Progenitor cell of endocrine pancreas (in vitro differentiated cells): ENCODE data around the gene APP. TPM values are rescaled to one million over a fixed set of nuclear protein-coding genes. Genes with fewer than 3 reads are reported as not detected.

ENCODE experiments used
- DNase-seq: peaks from one replicate; pipeline ENCODE4 v3.0.0; 2021; ENCODE audit warnings: low spot score; ENCODE audit not compliant: unreplicated experiment
- H3K27ac Mint-ChIP-seq: 2 replicates; pipeline ENCODE4 v1.8.0; 2021; ENCODE audit warnings: mild to moderate bottlenecking, moderate library complexity, mixed read lengths
- H3K27me3 Mint-ChIP-seq: 2 replicates; pipeline ENCODE4 v1.8.0; 2021; ENCODE audit warnings: mixed read lengths
- H3K36me3 Mint-ChIP-seq: 2 replicates; pipeline ENCODE4 v1.8.0; 2022; ENCODE audit warnings: mixed read lengths; ENCODE audit not compliant: insufficient read depth
- H3K4me1 Mint-ChIP-seq: 2 replicates; pipeline ENCODE4 v1.8.0; 2021; ENCODE audit warnings: low read depth, mixed read lengths
- H3K4me3 Mint-ChIP-seq: 2 replicates; pipeline ENCODE4 v1.8.0; 2021; ENCODE audit warnings: low read depth, mild to moderate bottlenecking, moderate library complexity, mixed read lengths
- H3K9me3 Mint-ChIP-seq: 2 replicates; pipeline ENCODE4 v1.8.0; 2021; ENCODE audit warnings: low read depth, mixed read lengths
- total RNA-seq: library from RNA; stranded (reverse); gene quantifications from 2 replicates; pipeline ENCODE4 v1.2.1, GENCODE V29; 2021
- TF ChIP-seq, protein P1 (sequence below): fragments of 200-600 bp; sonication (generic); IDR thresholded peaks from one replicate; pipeline ENCODE4 v1.5.0; 2021; ENCODE audit warnings: antibody characterized with exemption, mild to moderate bottlenecking; ENCODE audit not compliant: unreplicated experiment

Gene APP
- total RNA-seq, 1 donor from 2014 or later, result 631 TPM

DNA sequence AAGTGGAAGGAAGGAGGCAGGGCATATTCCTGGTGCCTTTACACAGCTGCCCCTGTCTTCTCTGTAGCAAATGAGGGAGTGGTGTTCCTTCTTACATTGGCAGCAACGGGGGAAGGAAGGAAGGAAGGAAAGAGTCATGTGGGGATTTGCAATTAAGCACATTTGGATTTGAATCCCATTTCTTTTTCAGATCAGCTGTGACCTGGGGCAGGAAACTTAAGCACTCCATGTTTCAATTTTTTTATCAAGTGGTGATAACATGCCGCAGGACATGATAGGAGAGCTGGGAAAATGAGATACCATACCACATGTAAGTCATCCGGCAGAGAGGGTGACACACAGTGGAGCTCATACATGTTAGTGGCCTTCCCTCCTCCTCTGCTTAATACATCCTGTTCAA is 186.8 kb downstream of the APP start:
- Mint-ChIP-seq H3K4me3 (no peak overlapping the region), H3K9me3 (no peaks in the 10 kb centered on the region), H3K27ac (peak overlapping the region; percentile 87), H3K36me3 (peaks cover 35% of the 10 kb centered on the region), H3K4me1 (peaks cover 8% of the 10 kb centered on the region), H3K27me3 (no peaks in the 10 kb centered on the region)
- no peak for DNase-seq
- TF ChIP-seq, protein P1, sequence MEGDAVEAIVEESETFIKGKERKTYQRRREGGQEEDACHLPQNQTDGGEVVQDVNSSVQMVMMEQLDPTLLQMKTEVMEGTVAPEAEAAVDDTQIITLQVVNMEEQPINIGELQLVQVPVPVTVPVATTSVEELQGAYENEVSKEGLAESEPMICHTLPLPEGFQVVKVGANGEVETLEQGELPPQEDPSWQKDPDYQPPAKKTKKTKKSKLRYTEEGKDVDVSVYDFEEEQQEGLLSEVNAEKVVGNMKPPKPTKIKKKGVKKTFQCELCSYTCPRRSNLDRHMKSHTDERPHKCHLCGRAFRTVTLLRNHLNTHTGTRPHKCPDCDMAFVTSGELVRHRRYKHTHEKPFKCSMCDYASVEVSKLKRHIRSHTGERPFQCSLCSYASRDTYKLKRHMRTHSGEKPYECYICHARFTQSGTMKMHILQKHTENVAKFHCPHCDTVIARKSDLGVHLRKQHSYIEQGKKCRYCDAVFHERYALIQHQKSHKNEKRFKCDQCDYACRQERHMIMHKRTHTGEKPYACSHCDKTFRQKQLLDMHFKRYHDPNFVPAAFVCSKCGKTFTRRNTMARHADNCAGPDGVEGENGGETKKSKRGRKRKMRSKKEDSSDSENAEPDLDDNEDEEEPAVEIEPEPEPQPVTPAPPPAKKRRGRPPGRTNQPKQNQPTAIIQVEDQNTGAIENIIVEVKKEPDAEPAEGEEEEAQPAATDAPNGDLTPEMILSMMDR, result no peak

DNA sequence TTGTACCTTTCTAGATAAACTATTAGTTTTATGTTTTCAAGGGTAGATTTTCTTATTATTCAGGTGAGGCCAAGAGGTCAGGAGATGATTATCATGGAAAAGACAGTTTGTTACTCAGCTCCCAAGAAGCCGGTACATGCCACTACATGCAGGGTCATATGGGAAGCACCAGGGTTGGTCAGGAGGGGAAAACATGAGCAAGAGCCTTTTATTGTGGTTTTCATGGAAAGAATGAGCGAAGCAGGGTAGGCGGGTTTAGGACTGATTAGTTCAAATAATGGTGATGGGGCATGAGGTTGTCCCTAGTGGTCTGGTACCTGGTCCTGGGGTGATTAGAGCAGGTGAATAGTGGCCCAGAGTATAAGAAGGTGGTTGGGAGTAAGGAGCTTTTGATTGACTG is 189.9 kb downstream of the APP start:
- Mint-ChIP-seq H3K4me1 (peaks cover 10% of the 10 kb centered on the region), H3K4me3 (no peak overlapping the region), H3K27me3 (no peaks in the 10 kb centered on the region), H3K36me3 (peaks cover 36% of the 10 kb centered on the region), H3K9me3 (no peaks in the 10 kb centered on the region), H3K27ac (no peak overlapping the region)
- TF ChIP-seq, protein P1, result no peak
- DNase-seq, result no peak

DNA sequence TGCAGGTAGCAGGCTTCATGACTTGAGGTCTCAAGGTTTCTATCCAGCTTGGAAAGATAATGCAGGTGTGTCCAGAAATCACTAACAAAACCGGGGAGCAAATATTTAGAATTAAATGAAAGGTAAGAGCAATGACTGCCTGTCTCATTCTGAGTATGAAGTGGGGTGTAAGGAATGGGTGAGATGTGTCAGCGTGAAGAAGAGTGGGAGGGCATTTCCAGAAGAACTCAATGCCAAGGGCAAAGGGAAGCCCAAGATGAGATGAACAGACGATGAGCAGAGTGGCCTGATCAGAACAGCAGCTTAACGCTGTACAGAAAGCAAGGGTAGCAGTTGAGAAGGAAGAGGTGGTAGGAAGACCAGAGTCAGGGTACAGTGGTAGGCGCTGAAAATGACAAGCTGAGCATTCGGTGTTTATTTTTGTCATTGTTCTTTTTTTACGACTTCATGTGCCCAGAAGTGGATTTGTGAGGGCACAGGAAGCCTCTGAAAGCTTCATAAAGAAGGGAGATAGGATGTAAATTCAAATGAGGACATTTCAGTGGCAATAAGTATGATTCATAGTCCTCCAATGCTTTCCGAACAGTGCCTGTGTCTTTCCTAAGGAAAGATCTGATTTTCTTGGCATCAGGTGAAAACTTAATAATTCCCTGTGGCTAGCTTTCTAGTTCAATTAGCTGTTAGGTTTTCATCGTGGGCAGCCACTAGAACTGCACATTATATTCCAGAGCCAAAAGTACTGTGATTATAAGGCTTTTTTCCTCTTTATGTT is 190.5 kb downstream of the APP start:
- no peak for DNase-seq
- peaks cover 37% of the 10 kb centered on the region for H3K36me3 Mint-ChIP-seq
- no peaks in the 10 kb centered on the region for H3K27me3 Mint-ChIP-seq
- peak overlapping the region; percentile 2 for H3K27ac Mint-ChIP-seq
- TF ChIP-seq, protein P1, result no peak
- H3K4me1 Mint-ChIP-seq, result peaks cover 10% of the 10 kb centered on the region
- no peaks in the 10 kb centered on the region for H3K9me3 Mint-ChIP-seq
- H3K4me3 Mint-ChIP-seq, result no peak overlapping the region

DNA sequence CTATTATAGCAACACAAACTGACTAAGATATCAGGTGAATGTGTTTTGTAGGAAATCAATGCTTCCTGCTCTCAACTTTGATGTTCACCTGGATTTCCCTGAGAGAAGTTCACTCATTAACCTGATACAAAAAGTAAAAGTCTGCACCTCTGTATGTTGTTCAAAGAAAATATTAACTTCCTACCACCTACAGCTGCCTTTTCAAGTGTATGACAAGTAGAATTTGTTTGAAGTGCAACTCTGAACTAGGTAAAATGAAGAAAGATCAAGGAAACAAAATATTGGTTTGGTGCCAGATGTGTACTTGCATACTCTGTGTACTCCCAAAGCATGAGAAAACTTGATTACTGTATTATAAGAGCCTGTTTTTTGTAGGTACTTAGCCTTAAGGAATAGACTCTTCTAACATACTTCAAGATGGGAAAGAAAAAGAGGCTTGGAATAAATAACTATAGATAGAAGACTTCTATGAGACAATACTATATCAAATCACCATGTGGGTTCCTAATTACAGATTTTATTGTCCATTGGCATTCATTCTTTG is 193.4 kb downstream of the APP start:
- Mint-ChIP-seq H3K9me3 (no peaks in the 10 kb centered on the region), H3K36me3 (peaks cover 61% of the 10 kb centered on the region), H3K4me1 (peaks cover 6% of the 10 kb centered on the region), H3K4me3 (no peak overlapping the region), H3K27ac (peak overlapping the region; percentile 43), H3K27me3 (no peaks in the 10 kb centered on the region)
- DNase-seq, result no peak
- TF ChIP-seq, protein P1, result no peak

DNA sequence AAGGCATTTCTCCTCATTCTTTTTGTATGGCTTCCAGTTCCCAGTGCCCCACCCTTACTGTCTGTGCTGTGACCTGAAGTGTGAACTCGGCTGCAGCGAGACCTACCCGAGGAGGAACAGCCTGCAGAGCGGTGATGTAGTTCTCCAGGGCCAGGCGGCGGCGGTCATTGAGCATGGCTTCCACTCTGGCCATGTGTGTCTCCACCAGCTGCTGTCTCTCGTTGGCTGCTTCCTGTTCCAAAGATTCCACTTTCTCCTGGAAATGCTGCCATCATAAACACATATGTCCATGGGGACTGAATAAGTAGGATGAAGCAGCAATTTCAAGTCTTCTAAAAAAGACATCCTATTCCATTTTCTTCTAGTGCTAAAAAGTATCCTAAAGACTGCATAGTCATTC is 195.6 kb downstream of the APP start:
- Mint-ChIP-seq H3K9me3 (no peaks in the 10 kb centered on the region), H3K4me3 (no peak overlapping the region), H3K27ac (no peak overlapping the region), H3K36me3 (peaks cover 64% of the 10 kb centered on the region), H3K4me1 (peaks cover 6% of the 10 kb centered on the region), H3K27me3 (no peaks in the 10 kb centered on the region)
- TF ChIP-seq, protein P1, result no peak
- no peak for DNase-seq
